ENCODE results near the gene WDPCP.

- TF ChIP-seq CBX5 (IDR thresholded peaks at IDR 0.05; ENCODE audit: low read depth, low read length) (no peak), KDM1A (IDR thresholded peaks at IDR 0.05; ENCODE audit: borderline replicate concordance, low read length) (no peak), ASH2L (IDR thresholded peaks at IDR 0.05; ENCODE audit: low read length) (no peak), EP300 (IDR thresholded peaks at IDR 0.05; ENCODE audit: borderline replicate concordance in 1 of 2, low read depth in 2 of 2, low read length in 2 of 2) (no peak), PHF8 (conservative IDR thresholded peaks at IDR 0.05; ENCODE audit: low read depth, low read length) (no peak)
- TF ChIP-seq, protein P1, sequence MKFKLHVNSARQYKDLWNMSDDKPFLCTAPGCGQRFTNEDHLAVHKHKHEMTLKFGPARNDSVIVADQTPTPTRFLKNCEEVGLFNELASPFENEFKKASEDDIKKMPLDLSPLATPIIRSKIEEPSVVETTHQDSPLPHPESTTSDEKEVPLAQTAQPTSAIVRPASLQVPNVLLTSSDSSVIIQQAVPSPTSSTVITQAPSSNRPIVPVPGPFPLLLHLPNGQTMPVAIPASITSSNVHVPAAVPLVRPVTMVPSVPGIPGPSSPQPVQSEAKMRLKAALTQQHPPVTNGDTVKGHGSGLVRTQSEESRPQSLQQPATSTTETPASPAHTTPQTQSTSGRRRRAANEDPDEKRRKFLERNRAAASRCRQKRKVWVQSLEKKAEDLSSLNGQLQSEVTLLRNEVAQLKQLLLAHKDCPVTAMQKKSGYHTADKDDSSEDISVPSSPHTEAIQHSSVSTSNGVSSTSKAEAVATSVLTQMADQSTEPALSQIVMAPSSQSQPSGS (IDR thresholded peaks at IDR 0.05; ENCODE audit: low read length) = no peak
These were observed 319.3 kb downstream of the WDPCP start for GRCh38 chr2:63268946-63269345.
